Middle frontal gyrus (tissue), 1 donor: ENCODE results near the gene PROKR1.
"Not testable (repeated sequence)": the region's sequence is repeated elsewhere in the genome, so short reads cannot be mapped to it uniquely, and the experiment has no call there.

Experiments used
- DNase-seq: peaks from one replicate; pipeline ENCODE4 v3.0.0-alpha.2; 2015; ENCODE audit warnings: low spot score; ENCODE audit errors: extremely low spot score

Gene PROKR1

GRCh38 chr2:68653538-68653982 is 10.2 kb downstream of the PROKR1 start:
- no peak for DNase-seq

- DNase-seq = no peak
These were observed 14.9 kb downstream of the PROKR1 start for GRCh38 chr2:68658266-68658665.

GRCh38 chr2:68659081-68659480 is 15.7 kb downstream of the PROKR1 start:
- DNase-seq = no peak

GRCh38 chr2:68660658-68661057 is 17.3 kb downstream of the PROKR1 start:
- DNase-seq = no peak

- DNase-seq = no peak
These were observed 19.1 kb downstream of the PROKR1 start for GRCh38 chr2:68662466-68662865.

DNA sequence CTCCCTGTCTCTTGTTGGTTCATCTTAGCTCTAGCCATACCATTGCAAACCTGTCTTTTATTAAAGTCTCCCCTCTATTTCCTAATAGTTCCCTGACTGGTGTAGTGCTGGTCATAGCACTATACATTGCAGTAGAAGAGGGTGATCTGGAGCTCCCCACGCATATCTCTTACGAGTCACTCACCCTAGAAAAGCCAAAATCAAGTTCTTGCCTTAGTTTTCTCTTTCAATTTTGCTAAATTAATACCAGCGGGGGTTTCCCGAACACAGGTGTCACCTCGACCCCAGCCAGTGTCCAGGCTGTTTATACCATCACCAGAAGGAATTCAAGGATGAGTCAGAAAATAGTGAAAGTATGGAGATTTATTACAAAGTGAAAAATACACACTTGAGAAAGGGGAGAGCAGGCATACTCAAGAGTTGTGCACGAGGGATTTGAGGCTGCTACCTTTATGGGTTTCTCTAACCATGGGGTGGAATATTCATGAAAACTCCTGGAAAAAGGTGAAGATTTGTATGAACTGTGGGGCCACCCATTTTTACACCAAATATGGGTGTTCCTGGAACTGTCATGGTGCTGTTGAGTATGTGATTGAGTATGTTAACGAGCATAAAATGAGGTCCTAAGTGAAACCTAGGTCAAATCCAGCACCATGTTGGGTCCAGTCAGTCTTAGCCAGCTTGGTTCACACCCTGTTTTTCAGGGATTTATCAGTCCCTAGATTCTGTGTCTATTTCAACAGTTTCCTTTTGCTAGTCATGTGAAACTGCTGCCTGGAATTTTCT is 20.2 kb downstream of the PROKR1 start:
- no peak for DNase-seq

DNA sequence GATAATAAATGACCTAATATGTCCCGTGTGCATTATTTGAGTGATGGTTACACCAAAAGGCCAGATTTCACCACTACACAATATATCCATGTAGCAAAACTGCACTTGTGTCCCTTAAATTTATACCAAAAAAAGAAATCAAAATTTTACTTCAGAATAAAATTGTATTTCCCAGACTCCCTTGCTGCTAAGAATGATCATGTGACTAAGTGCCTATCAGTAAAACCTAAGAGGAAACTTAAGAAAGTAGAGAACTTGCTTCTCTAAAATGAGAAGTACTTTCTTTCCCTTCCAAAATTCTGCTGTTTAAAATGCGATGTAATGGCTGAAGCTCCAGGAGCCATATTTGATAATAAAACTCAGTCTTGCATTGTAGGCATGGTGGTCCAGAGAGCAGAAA is 24.0 kb downstream of the PROKR1 start:
- DNase-seq = no peak

DNA sequence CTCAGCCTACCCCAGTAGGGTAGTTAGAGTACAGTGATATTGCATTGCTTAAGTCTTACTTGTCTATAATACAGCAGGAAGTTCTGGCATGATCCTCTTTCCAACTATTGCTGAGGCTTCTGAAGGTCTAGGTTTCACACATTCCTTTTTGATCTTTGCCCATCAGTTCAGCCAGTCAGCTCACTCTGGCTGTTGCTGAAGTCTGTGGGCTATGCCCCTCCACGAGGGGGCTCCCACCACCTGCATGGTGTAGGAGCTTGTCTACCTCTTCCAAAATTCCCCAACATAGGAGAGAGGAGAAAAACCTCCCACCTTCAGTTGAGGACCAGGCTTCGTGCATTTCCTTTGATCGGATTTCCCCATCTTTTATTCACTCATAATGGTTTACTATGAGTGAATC is 26.3 kb downstream of the PROKR1 start:
- no peak for DNase-seq

GRCh38 chr2:68671961-68672360 is 28.6 kb downstream of the PROKR1 start:
- no peak for DNase-seq

- no peak for DNase-seq
These were observed 30.3 kb downstream of the PROKR1 start for GRCh38 chr2:68673631-68674030.

DNA sequence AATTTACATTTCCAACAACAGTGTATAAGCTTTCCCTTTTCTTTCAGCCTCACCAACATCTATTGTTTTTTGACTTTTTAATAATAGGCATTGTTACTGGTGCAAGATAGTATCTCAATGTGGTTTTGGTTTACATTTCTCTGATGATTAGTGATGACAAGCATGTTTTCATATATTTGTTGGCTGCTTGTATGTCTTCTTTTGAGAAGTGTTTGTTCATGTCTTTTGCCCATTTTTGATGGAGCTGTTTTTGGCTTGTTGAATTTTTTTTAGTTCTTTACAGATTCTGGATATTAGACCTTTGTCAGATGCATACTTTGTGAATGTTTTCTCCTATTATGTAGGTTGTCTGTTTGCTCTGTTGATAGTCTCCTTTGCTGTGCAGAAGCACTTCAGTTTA is 32.1 kb downstream of the PROKR1 start:
- DNase-seq = no peak

DNA sequence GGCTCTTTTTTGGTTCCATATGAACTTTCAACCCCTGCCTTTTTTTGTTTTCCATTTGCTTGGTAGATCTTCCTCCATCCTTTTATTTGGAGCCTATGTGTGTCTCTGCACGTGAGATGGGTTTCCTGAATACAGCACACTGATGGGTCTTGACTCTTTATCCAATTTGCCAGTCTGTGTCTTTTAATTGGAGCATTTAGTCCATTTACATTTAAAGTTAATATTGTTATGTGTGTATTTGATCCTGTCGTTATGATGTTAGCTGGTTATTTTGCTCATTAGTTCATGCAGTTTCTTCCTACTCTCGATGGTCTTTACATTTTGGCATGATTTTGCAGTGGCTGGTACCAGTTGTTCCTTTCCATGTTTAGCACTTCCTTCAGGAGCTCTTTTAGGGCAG is 34.5 kb downstream of the PROKR1 start:
- DNase-seq = not testable (repeated sequence)

DNA sequence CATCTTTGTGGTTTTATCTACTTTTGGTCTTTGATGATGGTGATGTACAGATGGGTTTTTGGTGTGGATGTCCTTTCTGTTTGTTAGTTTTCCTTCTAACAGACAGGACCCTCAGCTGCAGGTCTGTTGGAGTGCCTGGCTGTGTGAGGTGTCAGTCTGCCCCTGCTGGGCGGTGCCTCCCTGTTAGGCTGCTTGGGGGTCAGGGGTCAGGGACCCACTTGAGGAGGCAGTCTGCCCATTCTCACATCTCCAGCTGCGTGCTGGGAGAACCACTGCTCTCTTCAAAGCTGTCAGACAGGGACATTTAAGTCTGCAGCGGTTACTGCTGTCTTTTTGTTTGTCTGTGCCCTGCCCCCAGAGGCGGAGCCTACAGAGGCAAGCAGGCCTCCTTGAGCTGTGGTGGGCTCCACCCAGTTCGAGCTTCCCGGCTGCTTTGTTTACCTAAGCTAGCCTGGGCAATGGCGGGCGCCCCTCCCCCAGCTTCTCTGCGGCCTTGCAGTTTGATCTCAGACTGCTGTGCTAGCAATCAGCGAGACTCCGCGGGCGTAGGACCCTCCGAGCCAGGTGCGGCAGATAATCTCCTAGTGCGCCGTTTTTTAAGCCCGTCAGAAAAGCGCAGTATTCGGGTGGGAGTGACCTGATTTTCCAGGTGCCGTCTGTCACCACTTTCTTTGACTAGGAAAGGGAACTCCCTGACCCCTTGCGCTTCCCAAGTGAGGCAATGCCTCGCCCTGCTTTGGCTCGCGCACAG is 36.0 kb downstream of the PROKR1 start:
- not testable (repeated sequence) for DNase-seq

DNA sequence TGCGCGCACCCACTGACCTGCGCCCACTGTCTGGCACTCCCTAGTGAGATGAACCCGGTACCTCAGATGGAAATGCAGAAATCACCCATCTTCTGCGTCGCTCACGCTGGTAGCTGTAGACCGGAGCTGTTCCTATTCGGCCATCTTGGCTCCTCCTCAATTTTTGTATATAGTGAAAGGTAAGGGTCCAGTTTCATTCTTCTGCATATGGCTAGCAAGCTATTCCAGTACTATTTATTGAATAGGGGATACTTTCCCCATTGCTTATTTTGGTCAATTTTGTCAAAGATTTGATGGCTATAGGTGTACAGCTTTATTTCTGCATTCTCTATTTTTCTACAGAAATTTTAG is 36.5 kb downstream of the PROKR1 start:
- not testable (repeated sequence) for DNase-seq

GRCh38 chr2:68684197-68684596 is 40.8 kb downstream of the PROKR1 start:
- DNase-seq = no peak

DNA sequence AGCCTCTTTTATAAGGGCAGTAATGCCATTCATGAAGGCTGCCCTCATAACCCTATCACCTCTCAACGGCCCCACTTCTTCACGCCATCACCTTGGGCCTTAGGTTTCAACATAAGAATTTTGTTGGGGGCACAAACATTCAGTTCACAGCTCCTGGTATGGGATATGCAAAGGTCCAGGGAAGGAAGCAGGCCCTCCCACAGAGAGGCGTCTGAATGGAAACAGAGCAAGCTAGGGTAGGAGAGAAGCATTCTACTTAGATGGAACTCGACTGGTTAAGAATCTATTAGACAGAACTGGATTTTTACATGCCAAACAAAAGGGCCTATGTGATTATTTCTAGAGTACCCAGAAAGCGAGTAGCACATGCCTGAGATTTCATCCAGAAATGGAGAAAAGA is 42.8 kb downstream of the PROKR1 start:
- no peak for DNase-seq

- DNase-seq = no peak
These were observed 43.6 kb downstream of the PROKR1 start for GRCh38 chr2:68687018-68687417.

DNA sequence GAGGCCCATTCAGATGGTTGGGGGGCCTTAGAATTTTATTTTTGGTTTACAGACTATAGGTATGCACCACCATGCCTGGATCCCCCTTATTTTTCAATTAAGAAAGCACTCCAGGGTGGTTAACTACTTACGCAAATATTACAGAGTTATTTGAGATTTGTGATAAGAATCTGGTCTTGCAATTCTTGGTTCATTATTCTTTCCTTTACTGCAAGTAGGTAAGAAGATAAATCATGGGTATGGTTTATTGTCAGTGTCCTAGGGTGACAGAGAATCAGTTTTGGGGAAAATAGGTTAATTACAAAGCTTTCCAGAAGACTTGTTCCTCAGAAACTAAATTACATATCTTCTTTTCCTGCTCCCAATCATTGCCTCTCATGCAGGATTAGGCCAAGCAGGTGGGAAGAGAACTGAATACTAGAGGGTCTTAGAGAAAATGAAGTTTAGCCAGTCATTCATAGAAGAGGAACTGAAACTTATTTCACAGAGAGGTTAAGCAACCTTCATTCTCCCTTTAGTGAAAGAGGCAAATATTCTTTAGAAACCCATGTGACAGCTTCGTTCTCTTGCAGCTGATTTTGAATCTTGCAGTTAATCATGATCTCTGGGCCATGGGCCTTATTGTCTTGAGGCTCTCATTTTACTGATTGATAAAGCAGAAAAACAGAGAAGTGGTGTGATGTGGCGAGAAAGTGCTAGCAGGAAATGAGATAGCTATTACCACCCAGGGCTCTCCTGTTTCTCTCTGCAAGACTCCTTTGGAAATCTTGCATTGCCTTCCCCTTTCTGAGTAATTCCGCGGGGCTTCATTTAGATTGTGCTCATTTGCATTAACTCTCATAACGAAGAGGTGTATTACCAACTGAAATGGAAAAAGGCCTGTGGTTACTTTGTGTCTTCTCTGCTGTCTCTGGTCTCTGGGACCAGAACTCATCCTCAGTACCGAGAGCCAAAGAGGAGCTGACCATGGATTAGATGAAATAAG is 46.5 kb downstream of the PROKR1 start:
- DNase-seq = no peak

DNA sequence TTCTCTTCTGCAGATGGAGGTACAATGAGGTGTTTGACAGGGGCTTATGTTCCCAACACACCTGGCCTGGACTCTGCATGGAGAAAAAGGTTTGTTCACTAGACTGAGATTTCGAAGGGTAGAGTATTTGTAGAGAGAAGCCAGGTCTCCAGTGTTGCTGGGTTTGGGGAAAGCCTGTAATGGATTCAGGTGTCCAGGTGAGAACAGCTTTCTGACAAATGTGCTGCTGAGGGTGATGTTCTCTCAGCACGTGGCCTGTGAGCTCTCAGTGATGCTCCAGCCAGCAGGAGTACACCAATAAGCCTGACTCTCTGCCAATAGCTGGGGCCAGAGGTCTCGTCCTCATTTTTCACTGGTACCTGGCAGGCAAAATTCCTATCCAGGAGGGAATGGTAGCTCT is 47.5 kb downstream of the PROKR1 start:
- DNase-seq = no peak

DNA sequence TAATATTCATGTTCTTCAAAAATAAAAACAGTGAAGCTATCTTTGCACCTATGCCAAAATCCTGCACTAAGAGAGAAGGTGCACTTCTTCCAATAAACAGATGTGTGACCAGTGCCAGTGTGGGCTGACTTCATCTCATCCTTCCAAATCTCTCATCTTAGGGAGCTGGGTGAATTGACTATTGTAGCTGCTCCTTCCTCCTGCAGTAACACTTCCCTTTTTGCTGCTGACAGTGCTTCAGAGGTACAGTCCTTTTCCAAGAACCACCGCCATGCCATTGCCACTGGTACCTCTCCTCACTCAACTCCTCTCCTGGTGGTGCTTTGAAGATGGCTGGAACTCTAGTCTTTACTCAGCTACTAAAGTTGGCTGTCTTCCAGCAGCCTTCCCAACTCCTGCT is 49.1 kb downstream of the PROKR1 start:
- DNase-seq = no peak

DNA sequence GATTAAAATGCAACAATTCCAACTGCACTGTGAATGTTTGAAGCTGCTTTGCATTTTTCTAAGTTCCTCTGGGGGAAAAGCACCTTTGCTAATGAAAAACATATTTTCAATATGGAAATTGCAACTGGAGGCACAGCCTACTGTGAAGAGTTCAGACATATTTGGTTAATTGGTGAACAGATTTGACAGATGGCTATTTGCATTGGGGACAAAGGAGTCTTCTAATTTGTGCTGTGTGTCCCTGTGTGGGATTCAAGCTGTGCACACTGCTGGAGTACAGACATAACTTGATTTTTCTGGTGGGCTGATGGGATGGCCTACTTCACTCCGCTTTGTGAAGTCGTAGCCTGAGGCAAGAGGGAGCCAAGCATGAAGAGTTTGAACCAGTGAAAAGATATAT is 50.6 kb downstream of the PROKR1 start:
- no peak for DNase-seq

- no peak for DNase-seq
These were observed 52.6 kb downstream of the PROKR1 start for GRCh38 chr2:68695971-68696370.
